ENCODE measurements around the gene TSHR. TPM values are rescaled to one million over a fixed set of nuclear protein-coding genes. Genes with fewer than 3 reads are reported as not detected.

Gene TSHR
- total RNA-seq, 1 experiment from 2014 or later = not detected

DNA sequence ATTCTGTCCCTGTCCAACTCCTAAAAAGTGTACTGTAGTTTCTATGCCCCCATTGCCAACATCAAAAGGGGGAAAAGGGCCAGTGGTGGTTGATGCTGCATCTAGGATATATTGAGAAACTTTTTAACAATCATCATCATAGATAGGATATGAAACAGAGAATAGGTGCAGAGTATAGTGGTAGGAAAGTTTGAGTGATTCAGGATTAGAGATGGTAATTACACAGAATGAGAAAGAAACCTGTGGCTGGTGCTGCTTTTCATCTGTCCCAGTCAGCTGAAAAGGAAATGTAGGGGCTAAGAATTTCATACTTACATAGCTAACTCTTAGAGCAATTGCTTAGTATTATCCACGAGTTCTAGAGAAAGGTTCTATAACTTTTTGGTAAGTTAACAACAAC lies 197.8 kb downstream of the TSHR start:
- H2AFZ ChIP-seq (ENCODE audit: low read length) = no peak overlapping the region
- ATAC-seq (no peak), DNase-seq (no peak)
- H3K4me3 ChIP-seq (ENCODE audit: low read length) = no peak overlapping the region
- H4K20me1 ChIP-seq (ENCODE audit: low read length) = no peaks in the 10 kb centered on the region
- H3K9ac ChIP-seq (ENCODE audit: low read length) = no peak overlapping the region
- no peaks in the 10 kb centered on the region for H3K9me3 ChIP-seq (ENCODE audit: low read length)
- H3K4me1 ChIP-seq (ENCODE audit: insufficient read depth, low read length) = no peaks in the 10 kb centered on the region
- ChIA-PET CTCF (no interaction called here), POLR2A (ENCODE audit: unreplicated experiment) (no interaction called here)
- H3K36me3 ChIP-seq (ENCODE audit: low read depth, low read length) = no peaks in the 10 kb centered on the region
- no peaks in the 10 kb centered on the region for H3K9me2 ChIP-seq (replicated peaks; ENCODE audit: low read length)
- H3K4me2 ChIP-seq (ENCODE audit: low read length) = no peak overlapping the region
- H3F3A ChIP-seq (ENCODE audit: low read length, unreplicated experiment) = no peaks in the 10 kb centered on the region
- H3K27ac ChIP-seq (ENCODE audit: low read length) = no peak overlapping the region
- H3K79me2 ChIP-seq (ENCODE audit: low read length) = no peaks in the 10 kb centered on the region
- no TSS peak for BruUV-seq (replicated peaks)
- TF ChIP-seq, protein P1, sequence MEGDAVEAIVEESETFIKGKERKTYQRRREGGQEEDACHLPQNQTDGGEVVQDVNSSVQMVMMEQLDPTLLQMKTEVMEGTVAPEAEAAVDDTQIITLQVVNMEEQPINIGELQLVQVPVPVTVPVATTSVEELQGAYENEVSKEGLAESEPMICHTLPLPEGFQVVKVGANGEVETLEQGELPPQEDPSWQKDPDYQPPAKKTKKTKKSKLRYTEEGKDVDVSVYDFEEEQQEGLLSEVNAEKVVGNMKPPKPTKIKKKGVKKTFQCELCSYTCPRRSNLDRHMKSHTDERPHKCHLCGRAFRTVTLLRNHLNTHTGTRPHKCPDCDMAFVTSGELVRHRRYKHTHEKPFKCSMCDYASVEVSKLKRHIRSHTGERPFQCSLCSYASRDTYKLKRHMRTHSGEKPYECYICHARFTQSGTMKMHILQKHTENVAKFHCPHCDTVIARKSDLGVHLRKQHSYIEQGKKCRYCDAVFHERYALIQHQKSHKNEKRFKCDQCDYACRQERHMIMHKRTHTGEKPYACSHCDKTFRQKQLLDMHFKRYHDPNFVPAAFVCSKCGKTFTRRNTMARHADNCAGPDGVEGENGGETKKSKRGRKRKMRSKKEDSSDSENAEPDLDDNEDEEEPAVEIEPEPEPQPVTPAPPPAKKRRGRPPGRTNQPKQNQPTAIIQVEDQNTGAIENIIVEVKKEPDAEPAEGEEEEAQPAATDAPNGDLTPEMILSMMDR (conservative IDR thresholded peaks at IDR 0.05; ENCODE audit: low read depth, low read length) = no peak
- TF ChIP-seq EZH2phosphoT487 (IDR thresholded peaks at IDR 0.05; ENCODE audit: borderline replicate concordance, low read length) = no peak
- TF ChIP-seq EZH2 (IDR thresholded peaks at IDR 0.05; ENCODE audit: low read length, unreplicated experiment) = no peak
- intact Hi-C loops (cut with micrococcal nuclease) = no loop called here
- no peaks in the 10 kb centered on the region for H3K27me3 ChIP-seq (ENCODE audit: low read length)

DNA sequence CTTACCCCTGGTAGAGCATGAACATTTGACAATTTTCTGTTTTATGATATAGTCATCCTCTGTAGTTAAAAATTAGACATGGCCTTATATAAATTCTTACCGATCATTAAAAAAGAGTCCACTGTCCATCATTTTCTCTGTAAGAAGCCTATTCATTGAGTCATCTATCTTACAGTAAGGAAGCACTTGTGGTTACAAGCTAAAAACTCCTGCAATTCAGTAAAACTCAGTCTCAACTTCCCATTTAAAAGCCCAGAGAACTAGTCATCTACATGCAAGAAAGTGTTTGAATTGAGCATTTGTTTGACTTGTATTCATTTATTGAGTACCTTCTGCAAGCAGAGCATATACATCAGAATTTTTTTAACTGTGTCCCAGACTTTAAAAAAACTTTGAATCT lies 202.0 kb downstream of the TSHR start:
- ATAC-seq (no peak), DNase-seq (no peak)
- Histone ChIP-seq H3K9me3 (ENCODE audit: low read length) (no peaks in the 10 kb centered on the region), H3K4me1 (ENCODE audit: insufficient read depth, low read length) (no peaks in the 10 kb centered on the region), H3F3A (ENCODE audit: low read length, unreplicated experiment) (no peaks in the 10 kb centered on the region), H3K4me2 (ENCODE audit: low read length) (no peak overlapping the region), H3K79me2 (ENCODE audit: low read length) (no peaks in the 10 kb centered on the region), H3K4me3 (ENCODE audit: low read length) (no peak overlapping the region), H3K27me3 (ENCODE audit: low read length) (no peaks in the 10 kb centered on the region), H4K20me1 (ENCODE audit: low read length) (no peaks in the 10 kb centered on the region), H3K27ac (ENCODE audit: low read length) (no peak overlapping the region), H3K36me3 (ENCODE audit: low read depth, low read length) (no peaks in the 10 kb centered on the region), H3K9ac (ENCODE audit: low read length) (no peak overlapping the region), H2AFZ (ENCODE audit: low read length) (no peak overlapping the region), H3K9me2 (replicated peaks; ENCODE audit: low read length) (no peaks in the 10 kb centered on the region)
- intact Hi-C loops (cut with micrococcal nuclease) = no loop called here
- no TSS peak for BruUV-seq (replicated peaks)
- TF ChIP-seq EZH2 (IDR thresholded peaks at IDR 0.05; ENCODE audit: low read length, unreplicated experiment) = no peak
- TF ChIP-seq, protein P1 (conservative IDR thresholded peaks at IDR 0.05; ENCODE audit: low read depth, low read length) = no peak
- TF ChIP-seq EZH2phosphoT487 (IDR thresholded peaks at IDR 0.05; ENCODE audit: borderline replicate concordance, low read length) = no peak
- CTCF ChIA-PET = no interaction called here
- POLR2A ChIA-PET (ENCODE audit: unreplicated experiment) = no interaction called here

DNA sequence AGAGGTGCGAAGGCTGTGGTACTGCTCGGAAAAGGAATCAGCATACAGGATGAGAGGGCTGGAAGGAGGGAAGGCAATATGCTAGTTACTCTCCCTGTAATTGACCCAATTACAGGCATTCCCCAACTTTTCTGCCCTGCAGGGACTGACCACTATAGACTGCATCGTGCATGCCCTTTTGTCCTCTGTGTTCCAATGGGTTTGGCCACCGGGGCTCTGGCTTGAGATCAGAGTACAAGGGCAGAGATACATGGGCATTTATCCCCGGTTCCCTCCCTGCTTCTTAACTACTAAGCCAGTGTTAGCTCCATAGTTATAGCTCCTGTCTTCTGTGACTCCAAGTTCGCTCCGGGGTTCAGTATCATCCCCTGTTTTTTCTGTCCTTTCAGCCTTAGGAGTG lies 205.7 kb downstream of the TSHR start:
- no peaks in the 10 kb centered on the region for H3K27me3 ChIP-seq (ENCODE audit: low read length)

More for the DNA sequence above, 205.7 kb downstream of the TSHR start:
- Histone ChIP-seq H3K9me2 (replicated peaks; ENCODE audit: low read length) (no peaks in the 10 kb centered on the region), H3F3A (ENCODE audit: low read length, unreplicated experiment) (no peaks in the 10 kb centered on the region), H3K4me2 (ENCODE audit: low read length) (no peak overlapping the region), H3K9ac (ENCODE audit: low read length) (no peak overlapping the region), H3K9me3 (ENCODE audit: low read length) (no peaks in the 10 kb centered on the region), H2AFZ (ENCODE audit: low read length) (no peak overlapping the region), H3K79me2 (ENCODE audit: low read length) (no peaks in the 10 kb centered on the region), H3K4me1 (ENCODE audit: insufficient read depth, low read length) (no peaks in the 10 kb centered on the region; the same call in 1 of the 2 replicates), H3K4me3 (ENCODE audit: low read length) (no peak overlapping the region), H3K36me3 (ENCODE audit: low read depth, low read length) (no peaks in the 10 kb centered on the region), H3K27ac (ENCODE audit: low read length) (no peak overlapping the region), H4K20me1 (ENCODE audit: low read length) (no peaks in the 10 kb centered on the region)
- TF ChIP-seq, protein P1 (conservative IDR thresholded peaks at IDR 0.05; ENCODE audit: low read depth, low read length) = no peak
- no peak for TF ChIP-seq EZH2phosphoT487 (IDR thresholded peaks at IDR 0.05; ENCODE audit: borderline replicate concordance, low read length)
- no peak for TF ChIP-seq EZH2 (IDR thresholded peaks at IDR 0.05; ENCODE audit: low read length, unreplicated experiment)
- ChIA-PET POLR2A (ENCODE audit: unreplicated experiment) (interaction anchor here (0.6 kb wide), 1 partner anchor 18 kb away, joined by 7 read pairs; no protein-coding TSS in a partner anchor), CTCF (interaction anchor here (0.6 kb wide), 1 partner anchor 175 kb away, joined by 4 read pairs; no protein-coding TSS in a partner anchor)
- intact Hi-C loops (cut with micrococcal nuclease) = no loop called here
- BruUV-seq (replicated peaks) = no TSS peak
- no peak for DNase-seq
- ATAC-seq = no peak
